MM.1S (cell line): Measurements from ENCODE around the gene CARD8.
A peak's percentile ranks its signal among the peaks of the same experiment; 100 is the strongest.
"Not testable (repeated sequence)": the region's sequence is repeated elsewhere in the genome, so short reads cannot be mapped to it uniquely, and the experiment has no call there.

Experiments used
- DNase-seq: peaks from one replicate; pipeline ENCODE4 v3.0.0-alpha.2; 2015
- H2AFZ ChIP-seq: fragments of 300-600 bp; sonication (generic); 2 replicates; pipeline ENCODE4 v1.6.0; 2016; ENCODE audit warnings: antibody characterized with exemption, low read length
- H3F3A ChIP-seq: fragments of 300-600 bp; sonication (generic); 2 replicates; pipeline ENCODE4 v1.6.1; 2016; ENCODE audit warnings: mild to moderate bottlenecking, antibody characterized with exemption, low read length, moderate library complexity, mixed read lengths; ENCODE audit not compliant: insufficient read depth
- H3K27ac ChIP-seq: fragments of 300-600 bp; sonication (generic); 2 replicates; pipeline ENCODE4 v1.5.1; 2016; ENCODE audit warnings: mild to moderate bottlenecking, low read length
- H3K27me3 ChIP-seq: fragments of 300-600 bp; sonication (generic); replicated peaks from 2 replicates; pipeline ENCODE4 v1.6.0; 2016; ENCODE audit warnings: low read length; ENCODE audit not compliant: insufficient read depth
- H3K36me3 ChIP-seq: fragments of 300-600 bp; sonication (generic); replicated peaks from 2 replicates; pipeline ENCODE4 v1.6.1; 2016; ENCODE audit warnings: mild to moderate bottlenecking, low read length, mixed read lengths; ENCODE audit not compliant: insufficient read depth
- H3K4me1 ChIP-seq: fragments of 300-600 bp; sonication (generic); 2 replicates; pipeline ENCODE4 v1.6.1; 2016; ENCODE audit warnings: low read length, mixed read lengths
- H3K4me2 ChIP-seq: fragments of 300-600 bp; sonication (generic); 2 replicates; pipeline ENCODE4 v1.6.0; 2016; ENCODE audit warnings: low read depth, low read length
- H3K4me3 ChIP-seq: fragments of 300-600 bp; sonication (generic); 2 replicates; pipeline ENCODE4 v1.5.1; 2016; ENCODE audit warnings: low read length, mixed read lengths
- H3K79me2 ChIP-seq: fragments of 300-600 bp; sonication (generic); 2 replicates; pipeline ENCODE4 v1.6.1; 2016; ENCODE audit warnings: mixed run types, low read length, mixed read lengths
- H3K9ac ChIP-seq: fragments of 300-600 bp; sonication (generic); 2 replicates; pipeline ENCODE4 v1.6.1; 2016; ENCODE audit warnings: low read length, mixed read lengths
- H3K9me2 ChIP-seq: fragments of 300-600 bp; sonication (generic); replicated peaks from 2 replicates; pipeline ENCODE4 v1.6.1; 2016; ENCODE audit warnings: mild to moderate bottlenecking, low read length, mixed read lengths; ENCODE audit not compliant: insufficient read depth
- H3K9me3 ChIP-seq: fragments of 300-600 bp; sonication (generic); replicated peaks from 2 replicates; pipeline ENCODE4 v1.6.1; 2016; ENCODE audit warnings: mild to moderate bottlenecking, low read length, mixed read lengths; ENCODE audit not compliant: insufficient read depth
- H4K20me1 ChIP-seq: fragments of 300-600 bp; sonication (generic); 2 replicates; pipeline ENCODE4 v1.6.1; 2016; ENCODE audit warnings: mild to moderate bottlenecking, low read length, moderate library complexity, mixed read lengths; ENCODE audit not compliant: insufficient read depth
- CTCF ChIP-seq: fragments of 300-600 bp; sonication (generic); IDR thresholded peaks from 2 replicates; pipeline ENCODE4 v1.5.1; 2016; ENCODE audit warnings: antibody characterized with exemption, low read length, mixed read lengths
- EZH2 ChIP-seq: fragments of 300-600 bp; sonication (generic); optimal IDR thresholded peaks from 2 replicates; pipeline ENCODE3; 2017; ENCODE audit warnings: low read depth, mild to moderate bottlenecking, antibody characterized with exemption, low read length, mixed read lengths
- EZH2phosphoT487 ChIP-seq: fragments of 300-600 bp; sonication (generic); IDR thresholded peaks from 2 replicates; pipeline ENCODE4 v1.6.1; 2018; ENCODE audit warnings: antibody characterized with exemption, low read length

CARD8 gene

GRCh38 chr19:48248081-48248833 lies 7.5 kb downstream of the CARD8 start:
- Histone ChIP-seq H3K9ac (no peak overlapping the region), H3K9me2 (no peaks in the 10 kb centered on the region), H4K20me1 (no peaks in the 10 kb centered on the region), H3K27ac (no peak overlapping the region), H3K4me2 (peak overlapping the region; percentile 25; the same call in 1 of the 2 replicates), H3K4me1 (no peaks in the 10 kb centered on the region), H2AFZ (no peak overlapping the region), H3K9me3 (no peaks in the 10 kb centered on the region), H3F3A (peaks cover 10% of the 10 kb centered on the region), H3K4me3 (0 out of 2 replicates have a peak overlapping the region, but pooled peaks have one; percentile 19), H3K79me2 (peaks cover 12% of the 10 kb centered on the region; the same call in 1 of the 2 replicates), H3K27me3 (no peaks in the 10 kb centered on the region), H3K36me3 (0 out of 2 replicates have a peak, but pooled peaks cover 3% of the 10 kb centered on the region)
- TF ChIP-seq EZH2: no peak
- TF ChIP-seq CTCF: no peak
- TF ChIP-seq EZH2phosphoT487: no peak
- DNase-seq: no peak

- Histone ChIP-seq H3K9me3 (no peaks in the 10 kb centered on the region), H3K9ac (no peak overlapping the region), H3K27me3 (no peaks in the 10 kb centered on the region), H3K36me3 (0 out of 2 replicates have a peak, but pooled peaks cover 3% of the 10 kb centered on the region), H2AFZ (no peak overlapping the region), H4K20me1 (no peaks in the 10 kb centered on the region), H3F3A (peaks cover 10% of the 10 kb centered on the region), H3K4me2 (no peak overlapping the region), H3K4me1 (no peaks in the 10 kb centered on the region), H3K27ac (no peak overlapping the region), H3K79me2 (peaks cover 8% of the 10 kb centered on the region; the same call in 1 of the 2 replicates), H3K4me3 (no peak overlapping the region), H3K9me2 (no peaks in the 10 kb centered on the region)
- DNase-seq: no peak
- TF ChIP-seq CTCF: no peak
- no peak for TF ChIP-seq EZH2
- TF ChIP-seq EZH2phosphoT487: no peak
Measured at GRCh38 chr19:48247212-48247611, 8.5 kb downstream of the CARD8 start.

GRCh38 chr19:48246101-48246500 lies 9.6 kb downstream of the CARD8 start:
- Histone ChIP-seq H3K9me3 (no peaks in the 10 kb centered on the region), H3K36me3 (0 out of 2 replicates have a peak, but pooled peaks cover 3% of the 10 kb centered on the region), H3K27me3 (no peaks in the 10 kb centered on the region), H3K27ac (no peak overlapping the region), H4K20me1 (no peaks in the 10 kb centered on the region), H3K4me3 (no peak overlapping the region), H2AFZ (no peak overlapping the region), H3K9me2 (no peaks in the 10 kb centered on the region), H3K9ac (no peak overlapping the region), H3K4me1 (no peaks in the 10 kb centered on the region), H3K79me2 (peaks cover 8% of the 10 kb centered on the region; the same call in 1 of the 2 replicates), H3K4me2 (no peak overlapping the region), H3F3A (peaks cover 10% of the 10 kb centered on the region)
- TF ChIP-seq EZH2phosphoT487: no peak
- no peak for DNase-seq

GRCh38 chr19:48244281-48244680 lies 11.4 kb downstream of the CARD8 start:
- Histone ChIP-seq H3F3A (peaks cover 5% of the 10 kb centered on the region), H3K27me3 (no peaks in the 10 kb centered on the region), H2AFZ (no peak overlapping the region), H3K9ac (no peak overlapping the region), H3K36me3 (0 out of 2 replicates have a peak, but pooled peaks cover 3% of the 10 kb centered on the region), H4K20me1 (no peaks in the 10 kb centered on the region), H3K9me3 (no peaks in the 10 kb centered on the region), H3K27ac (no peak overlapping the region), H3K4me3 (no peak overlapping the region), H3K79me2 (peaks cover 8% of the 10 kb centered on the region; the same call in 1 of the 2 replicates), H3K9me2 (no peaks in the 10 kb centered on the region), H3K4me1 (no peaks in the 10 kb centered on the region), H3K4me2 (no peak overlapping the region)
- no peak for TF ChIP-seq EZH2phosphoT487
- no peak for TF ChIP-seq EZH2
- TF ChIP-seq CTCF: no peak
- no peak for DNase-seq

- H3K27me3 ChIP-seq, H3K9me2 ChIP-seq, DNase-seq, H3K4me1 ChIP-seq, H4K20me1 ChIP-seq, H3K9me3 ChIP-seq, H3F3A ChIP-seq, H2AFZ ChIP-seq, H3K36me3 ChIP-seq, H3K4me2 ChIP-seq, H3K27ac ChIP-seq, H3K4me3 ChIP-seq, H3K9ac ChIP-seq, H3K79me2 ChIP-seq: not testable (repeated sequence)
Measured at GRCh38 chr19:48241771-48242170, 13.9 kb downstream of the CARD8 start.
